Erythroblast (primary cell): ENCODE data around the gene PPFIA2.
"Not testable (repeated sequence)": the region's sequence is repeated elsewhere in the genome, so short reads cannot be mapped to it uniquely, and the experiment has no call there.

Experiments
- DNase-seq, 2 experiments: peaks; one replicate each; lab custom pipeline; 2025; lab: John Stamatoyannopoulos, UW
- GATA1 ChIP-seq: IDR thresholded peaks from 2 replicates; pipeline ENCODE4 v1.6.1; 2011; ENCODE audit warnings: low read depth, mild to moderate bottlenecking, control low read depth, low read length, moderate library complexity
- POLR2A ChIP-seq: IDR thresholded peaks from 2 replicates; pipeline ENCODE4 v1.6.1; 2011; ENCODE audit warnings: mild to moderate bottlenecking, low read length

Gene PPFIA2

GRCh38 chr12:81617915-81618314, 141.2 kb downstream of the PPFIA2 start:
- TF ChIP-seq POLR2A (no peak), GATA1 (no peak)
- DNase-seq = no peak

DNA sequence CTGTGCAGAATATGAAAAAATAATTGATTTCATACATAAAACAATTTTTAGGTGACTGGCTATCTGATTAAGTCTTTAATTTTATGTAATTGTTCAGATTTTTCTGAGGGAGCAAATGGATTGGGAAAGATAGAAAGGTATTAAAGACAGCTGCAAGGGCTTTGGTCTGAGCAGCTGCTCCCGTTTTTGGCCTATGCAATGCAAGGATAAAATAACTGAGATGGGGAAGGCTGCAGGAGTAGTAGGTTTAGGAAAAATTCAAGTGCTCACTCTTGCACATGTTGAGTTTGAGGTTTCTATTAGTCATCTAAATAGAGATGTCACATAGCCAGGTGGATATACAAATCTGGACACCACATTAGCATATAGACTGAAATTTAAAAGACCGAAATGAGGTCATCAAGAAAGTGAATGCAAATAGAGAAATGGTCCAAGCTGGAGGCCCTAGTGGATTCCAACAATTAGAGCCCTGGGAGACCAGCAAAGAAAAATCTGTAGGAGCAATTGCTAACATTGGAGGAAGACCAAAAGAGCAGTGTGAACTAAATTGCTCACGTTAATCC, 144.0 kb downstream of the PPFIA2 start:
- TF ChIP-seq POLR2A = no peak
- no peak for TF ChIP-seq GATA1
- DNase-seq = no peak

DNA sequence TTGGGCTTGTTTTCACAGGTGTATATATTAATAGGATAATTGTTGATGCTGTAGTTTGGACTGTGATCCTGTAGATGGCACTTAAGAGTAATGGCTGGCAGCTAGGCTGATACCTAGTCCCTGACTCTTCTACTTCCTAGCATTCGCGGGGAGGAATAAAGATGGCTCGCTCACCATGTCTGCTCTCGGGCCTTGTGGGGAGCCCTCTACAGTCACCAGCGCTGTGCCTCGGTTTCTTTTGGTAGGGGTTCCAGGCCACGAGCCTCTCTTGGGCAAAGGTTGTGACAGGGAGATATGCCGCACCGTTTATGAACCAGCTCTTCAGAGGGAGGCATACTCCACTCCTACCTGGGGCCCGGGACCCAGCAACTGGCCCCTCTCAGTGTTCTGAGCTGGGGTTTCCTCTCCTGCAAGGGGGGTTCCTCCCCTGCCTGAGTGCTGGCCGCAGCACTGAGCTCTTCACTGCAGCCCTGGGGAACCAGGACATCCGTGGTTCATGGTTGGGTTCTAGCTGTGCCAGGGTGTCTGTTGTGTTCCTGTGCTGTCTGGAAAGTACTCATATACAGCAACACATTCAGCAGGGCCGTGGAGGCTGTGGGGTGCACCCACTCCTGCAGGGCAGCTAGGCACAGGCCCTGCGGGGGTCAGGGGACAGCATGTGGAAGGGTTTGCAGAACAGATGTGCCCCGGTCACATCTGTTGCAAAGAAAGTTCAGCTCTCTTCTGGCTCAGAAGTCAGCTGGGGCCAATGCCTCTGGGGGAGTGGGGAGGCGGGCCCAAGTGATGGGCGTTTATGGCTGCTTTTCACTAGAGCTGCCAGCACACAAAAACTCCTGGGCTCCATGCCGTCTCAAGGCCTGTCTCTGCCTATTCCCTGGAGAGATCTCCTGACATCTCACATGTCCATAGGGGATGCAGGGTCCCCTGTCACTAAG, 147.9 kb downstream of the PPFIA2 start:
- no peak for DNase-seq
- TF ChIP-seq POLR2A = no peak
- TF ChIP-seq GATA1 = no peak

GRCh38 chr12:81597928-81598604, 161.1 kb downstream of the PPFIA2 start:
- no peak for DNase-seq
- TF ChIP-seq GATA1 = no peak
- TF ChIP-seq POLR2A = no peak

- no peak for TF ChIP-seq GATA1
- TF ChIP-seq POLR2A = no peak
- DNase-seq = no peak
Observed at GRCh38 chr12:81596558-81596957, 162.6 kb downstream of the PPFIA2 start.

- DNase-seq = no peak
- no peak for TF ChIP-seq POLR2A
- TF ChIP-seq GATA1 = no peak
Observed at GRCh38 chr12:81591256-81591655, 167.9 kb downstream of the PPFIA2 start.

GRCh38 chr12:81590703-81591102, 168.4 kb downstream of the PPFIA2 start:
- not testable (repeated sequence) for DNase-seq

- DNase-seq = no peak
- no peak for TF ChIP-seq POLR2A
- no peak for TF ChIP-seq GATA1
Observed at GRCh38 chr12:81588235-81589008, 170.7 kb downstream of the PPFIA2 start.

DNA sequence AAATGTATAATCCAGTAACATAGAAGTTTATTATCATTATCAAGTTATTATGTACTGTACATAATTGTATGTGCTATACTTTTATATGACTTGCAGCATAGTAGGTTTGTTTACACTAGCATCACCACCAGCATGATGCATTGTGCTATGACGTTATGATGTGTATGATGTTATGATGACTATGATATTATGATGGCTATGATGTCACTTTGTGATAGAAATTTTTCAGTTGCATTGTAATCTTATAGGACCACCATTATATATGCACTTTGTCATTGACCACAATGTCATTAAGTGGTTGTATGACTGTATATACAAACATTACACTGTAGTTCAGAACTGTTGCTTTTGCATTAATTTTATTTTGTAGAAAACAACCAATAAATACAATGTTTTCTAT, 173.4 kb downstream of the PPFIA2 start:
- DNase-seq = no peak
- TF ChIP-seq GATA1 (no peak), POLR2A (no peak)

- no peak for TF ChIP-seq POLR2A
- TF ChIP-seq GATA1 = no peak
- no peak for DNase-seq
Observed at GRCh38 chr12:81573228-81573627, 185.9 kb downstream of the PPFIA2 start.

- DNase-seq = no peak
- TF ChIP-seq POLR2A = no peak
Observed at GRCh38 chr12:81572411-81572810, 186.7 kb downstream of the PPFIA2 start.

DNA sequence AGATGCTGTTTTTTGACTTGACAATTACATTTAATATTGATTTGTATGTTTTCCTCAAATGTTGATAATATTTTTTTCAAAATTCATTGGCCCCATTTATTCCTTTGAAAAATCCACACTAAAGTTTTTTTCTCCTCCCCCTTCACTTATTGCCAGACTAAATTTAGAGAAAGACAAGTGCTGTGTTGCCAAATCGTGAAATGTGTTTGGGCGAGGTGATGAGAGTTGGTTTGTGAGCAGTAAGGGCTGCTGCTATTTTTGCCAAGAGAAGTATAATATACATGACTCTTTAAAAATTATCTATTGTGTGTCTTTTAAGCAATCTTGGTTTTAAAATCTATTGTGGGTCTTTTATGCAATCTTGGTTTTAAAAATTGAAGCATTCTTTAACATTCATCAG, 188.9 kb downstream of the PPFIA2 start:
- DNase-seq = no peak

DNA sequence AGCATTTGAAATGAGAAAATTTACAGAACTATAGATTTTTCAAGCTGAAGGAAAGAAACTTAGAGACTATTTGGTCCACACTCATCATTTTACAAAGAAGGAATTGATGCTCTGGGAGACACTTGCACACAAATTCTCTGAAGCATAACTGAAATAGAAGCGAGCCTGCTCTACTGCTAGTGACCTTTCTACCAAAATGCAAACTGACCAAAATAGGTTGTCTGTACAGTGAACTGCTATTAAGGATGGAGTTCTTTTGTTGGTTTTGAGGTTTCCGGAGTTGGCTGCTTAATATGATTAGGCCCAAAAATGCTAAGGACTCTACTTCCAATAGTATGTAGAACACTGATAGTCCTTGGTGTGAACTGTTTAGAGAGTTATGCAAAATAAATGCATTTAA, 194.9 kb downstream of the PPFIA2 start:
- TF ChIP-seq POLR2A = no peak
- TF ChIP-seq GATA1 = no peak

More for the DNA sequence above, 188.9 kb downstream of the PPFIA2 start:
- no peak for TF ChIP-seq POLR2A
- no peak for TF ChIP-seq GATA1

GRCh38 chr12:81558031-81558430, 201.1 kb downstream of the PPFIA2 start:
- no peak for DNase-seq
- no peak for TF ChIP-seq POLR2A
- no peak for TF ChIP-seq GATA1

More for the DNA sequence above, 194.9 kb downstream of the PPFIA2 start:
- DNase-seq = no peak
